Measurements from ENCODE around the gene DDIT4L.

DNA sequence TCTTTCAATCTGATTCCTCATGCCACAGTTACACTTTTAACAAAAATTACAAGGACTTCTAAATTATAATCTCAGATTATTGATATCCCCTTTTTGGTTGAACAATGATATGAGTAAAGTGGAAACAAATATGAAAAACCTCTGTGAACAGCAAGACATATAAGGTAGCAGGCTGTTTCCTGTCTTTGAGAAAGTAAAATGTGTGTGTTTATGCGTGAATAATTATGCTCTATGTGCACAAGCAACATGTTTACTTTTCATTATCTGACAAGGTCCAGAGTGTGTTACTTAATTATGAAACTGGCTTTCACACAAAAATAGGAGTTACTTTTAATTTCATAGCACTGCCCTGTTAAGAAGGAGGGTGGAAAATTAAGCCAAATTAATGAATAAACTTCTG lies 43.1 kb downstream of the DDIT4L start:
- no peak for TF ChIP-seq POLR2AphosphoS5 (IDR thresholded peaks at IDR 0.05)
- no peak for TF ChIP-seq POLR2A (IDR thresholded peaks at IDR 0.05)
